NCI-H1436 (cell line): ENCODE results near the gene OTOF.

Experiments used
- DNase-seq: peaks from one replicate; lab custom pipeline; 2025; lab: John Stamatoyannopoulos, UW

OTOF gene

DNA sequence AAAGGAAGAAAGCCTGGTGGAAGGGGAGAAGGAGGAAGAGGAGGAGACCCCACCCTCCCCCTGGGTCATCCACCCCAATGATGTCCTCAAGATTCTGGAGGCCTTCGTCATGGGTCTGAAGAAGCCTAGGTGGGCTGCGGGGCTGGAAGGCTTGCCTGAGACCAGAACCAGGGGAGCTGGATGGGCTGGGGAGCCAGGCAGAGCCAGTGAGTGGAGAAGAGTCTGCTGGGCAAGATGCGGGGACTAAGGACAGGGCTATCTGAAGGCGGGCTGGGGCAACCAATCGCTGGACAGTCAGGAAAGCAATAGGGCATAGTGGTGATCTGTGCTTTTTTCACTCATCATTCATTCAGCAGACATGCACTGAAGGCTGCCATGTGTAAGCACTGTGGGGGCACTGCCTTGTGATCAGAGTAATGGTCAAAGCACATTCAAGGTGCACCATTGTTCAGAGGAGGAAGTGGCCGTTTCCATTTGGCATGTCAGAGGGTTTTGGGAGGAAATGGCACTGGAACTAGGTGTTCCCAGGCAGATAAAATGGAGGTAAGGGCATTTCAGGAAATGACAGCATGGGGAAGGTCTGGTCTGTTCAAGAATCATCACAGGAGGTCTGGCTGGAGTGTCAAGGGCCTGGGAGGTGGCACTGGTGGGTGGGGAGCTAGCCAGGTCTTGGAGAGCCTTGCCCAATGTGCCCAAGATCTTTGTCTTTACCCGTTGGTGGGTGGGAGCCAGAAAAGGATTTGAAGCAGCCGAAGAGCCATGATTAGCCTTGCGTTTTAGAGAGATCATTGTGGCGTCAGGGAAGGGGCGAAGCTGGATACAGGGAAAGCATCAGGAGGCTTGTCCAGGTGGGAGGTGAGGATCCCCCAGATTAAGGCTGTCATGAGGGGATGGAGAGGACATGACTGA is 24.2 kb downstream of the OTOF start:
- DNase-seq: no peak

DNA sequence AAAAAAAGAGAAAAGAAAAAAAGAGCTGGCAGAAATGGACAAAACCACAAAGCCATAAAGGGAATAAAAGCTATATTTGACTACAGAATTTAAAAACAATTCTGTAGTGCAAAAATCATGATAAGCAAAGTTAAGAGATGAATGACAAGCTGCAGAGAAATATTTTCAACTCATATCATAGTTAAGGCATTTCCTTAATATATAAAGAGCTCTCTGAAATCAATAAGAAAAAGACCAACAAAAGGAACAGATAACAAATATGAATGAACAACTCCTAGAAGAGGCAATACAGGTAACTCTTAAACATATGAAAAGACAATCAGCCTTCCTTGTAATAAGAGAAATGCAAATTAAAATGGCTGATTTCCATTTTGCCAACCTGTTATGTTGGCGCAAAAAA is 26.2 kb downstream of the OTOF start:
- no peak for DNase-seq

DNA sequence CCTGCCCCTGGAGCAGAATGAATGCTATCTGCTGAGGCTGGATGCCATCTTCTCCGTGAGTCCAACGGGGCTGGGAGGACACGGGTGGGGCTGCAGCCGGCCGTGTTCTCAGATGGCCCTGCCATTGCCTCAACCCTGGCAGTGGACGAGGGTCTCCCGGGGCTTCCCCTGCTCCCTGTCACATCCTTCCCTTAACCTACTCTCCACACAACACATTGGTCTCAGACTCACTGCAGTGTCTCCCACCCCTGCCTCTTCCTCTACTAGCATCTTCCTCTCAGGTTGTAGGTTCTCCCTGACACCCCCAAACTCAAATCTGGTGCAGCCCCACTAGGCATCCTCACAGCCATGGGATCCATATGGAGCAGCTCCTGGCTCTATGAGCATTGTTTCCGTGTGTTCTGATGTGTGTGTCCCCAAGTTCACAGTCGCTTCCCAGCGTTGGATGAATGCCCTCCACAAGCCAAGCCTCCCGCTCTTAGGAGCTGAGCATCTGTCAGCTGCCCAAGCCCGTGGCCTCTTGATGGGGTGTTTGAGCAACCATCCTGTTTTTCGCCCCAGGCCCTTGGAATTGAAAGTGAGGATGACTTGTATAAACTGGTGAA is 27.8 kb downstream of the OTOF start:
- DNase-seq: no peak

DNA sequence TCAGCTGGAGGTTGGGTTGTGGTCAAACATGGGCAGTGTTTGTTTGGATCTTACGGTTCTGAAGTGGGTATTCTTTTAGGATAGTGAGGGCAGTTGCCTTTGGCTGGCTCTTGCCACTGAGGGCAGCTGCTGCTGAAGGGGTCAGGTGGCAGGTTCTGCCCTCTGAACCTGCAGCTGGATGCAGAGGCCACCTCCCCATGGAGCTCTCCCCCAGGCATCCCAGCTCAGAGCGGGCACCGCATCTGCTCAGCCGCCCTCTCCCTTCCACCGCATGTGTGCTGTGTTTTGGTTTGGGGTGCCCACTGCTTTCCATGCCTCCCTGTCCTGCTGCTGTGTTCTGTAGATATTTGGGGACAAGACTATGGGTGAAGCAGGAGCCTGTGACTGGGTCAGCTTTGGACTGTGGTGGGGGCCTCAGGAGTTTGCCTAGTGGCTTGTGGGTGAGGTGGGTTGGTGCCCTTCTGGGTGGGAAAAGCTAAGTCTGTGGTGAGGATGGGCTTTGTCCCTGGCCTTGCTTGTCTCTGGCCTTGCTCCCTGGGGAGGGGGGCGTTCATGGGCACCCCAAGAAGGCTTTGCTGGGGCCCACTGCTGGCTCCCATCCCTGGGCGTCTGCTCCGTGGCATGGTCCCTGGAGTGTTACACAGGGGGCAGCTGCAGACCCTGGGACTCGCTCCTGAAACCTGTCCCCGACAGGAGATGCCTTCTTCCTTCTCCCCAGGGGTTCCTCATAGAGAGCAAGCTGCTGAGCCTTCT is 28.5 kb downstream of the OTOF start:
- DNase-seq: no peak

DNA sequence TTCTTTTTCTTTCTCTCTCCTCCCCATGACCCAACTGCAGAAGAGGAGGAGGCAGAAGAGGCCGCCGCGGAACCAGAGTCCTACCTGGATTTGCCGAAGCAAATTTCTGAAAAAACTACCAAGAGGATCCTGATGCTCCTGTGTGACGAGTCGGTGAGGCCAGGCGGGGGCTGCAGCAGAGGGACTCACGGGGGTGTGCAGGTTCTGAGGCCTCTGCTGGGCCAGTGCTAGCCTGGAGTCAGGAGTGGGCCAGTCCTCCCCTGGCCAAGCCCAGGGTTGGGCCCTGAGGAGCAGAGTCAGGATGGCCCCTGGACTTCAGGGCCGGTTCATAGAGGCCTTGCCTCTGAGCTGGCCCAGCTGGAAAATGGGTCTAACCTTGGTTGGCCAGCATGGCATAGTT is 29.3 kb downstream of the OTOF start:
- DNase-seq: no peak

DNA sequence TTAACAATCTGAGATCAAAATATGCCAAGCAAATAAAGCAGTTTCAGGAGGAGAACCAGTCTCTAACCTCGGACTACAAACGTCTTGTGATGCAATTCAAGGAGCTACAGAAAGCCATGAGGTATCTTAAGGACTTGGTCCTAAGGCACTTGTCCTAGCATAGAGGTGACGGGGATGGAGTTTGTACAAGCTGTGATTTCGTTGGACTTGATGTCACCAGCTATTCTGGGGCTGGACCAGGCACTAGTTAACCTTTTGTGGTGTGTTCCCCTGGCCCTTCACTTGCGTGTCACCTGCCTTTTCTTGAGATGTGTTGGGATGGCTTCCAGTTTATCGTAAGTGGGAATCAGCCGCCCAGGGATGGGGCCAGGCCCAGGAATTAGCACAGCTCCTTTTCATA is 33.7 kb downstream of the OTOF start:
- no peak for DNase-seq

DNA sequence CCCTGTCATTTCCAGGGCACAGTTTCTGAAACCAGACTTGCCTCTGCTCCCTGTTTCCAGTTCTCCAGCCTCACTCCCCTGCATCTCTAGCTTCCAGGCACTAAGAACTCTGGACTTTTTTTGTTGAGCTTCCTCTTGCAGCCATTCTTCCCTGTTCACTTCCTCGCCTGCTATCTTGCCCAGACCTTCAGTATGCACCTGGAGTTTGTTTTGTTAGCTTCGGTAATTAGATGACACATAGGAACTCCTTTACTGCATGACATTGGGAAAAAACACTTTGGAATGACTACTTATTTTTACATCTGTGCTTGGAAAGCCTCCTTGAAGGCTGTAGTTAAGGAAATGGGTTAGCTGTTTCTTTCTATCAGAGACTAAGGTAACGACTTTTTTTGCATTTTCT is 35.2 kb downstream of the OTOF start:
- DNase-seq: no peak

DNA sequence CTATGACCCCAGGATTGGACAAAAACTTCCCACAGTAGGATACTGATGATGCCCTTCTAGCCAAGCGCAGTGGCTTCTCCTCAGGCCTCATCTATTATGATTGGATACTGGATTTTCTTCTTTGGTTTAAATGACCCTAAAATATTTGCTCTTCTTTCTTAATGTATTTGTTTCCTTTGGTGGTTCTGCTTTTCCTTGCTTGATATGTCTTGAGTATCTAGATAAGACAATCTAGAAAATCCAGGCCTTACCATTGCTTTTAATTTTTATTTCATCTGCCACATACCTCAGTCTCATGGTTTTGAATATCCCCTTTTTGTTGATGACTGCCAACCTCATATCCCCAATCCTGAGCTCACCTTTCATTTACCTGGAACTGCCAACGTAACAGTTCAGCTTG is 35.6 kb downstream of the OTOF start:
- no peak for DNase-seq

DNA sequence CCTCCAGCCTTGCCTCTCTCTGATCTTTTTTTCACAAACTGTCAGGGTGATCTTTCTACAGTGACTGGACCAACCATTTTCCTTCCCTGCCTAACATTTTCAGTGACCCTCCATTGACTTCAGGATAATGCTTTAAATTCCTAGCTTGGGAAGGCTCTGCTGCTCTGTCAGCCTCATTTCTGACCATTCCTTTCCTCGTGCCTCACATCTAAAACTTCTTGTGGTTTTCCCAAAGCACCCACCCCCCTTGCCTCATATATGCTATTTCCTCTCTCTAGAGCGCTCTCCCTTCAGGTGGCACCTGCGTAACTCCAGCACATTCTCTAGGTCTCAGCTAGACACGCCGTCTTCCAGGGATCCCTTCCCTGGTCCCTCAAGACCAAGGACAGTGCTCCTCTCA is 39.0 kb downstream of the OTOF start:
- DNase-seq: no peak

DNA sequence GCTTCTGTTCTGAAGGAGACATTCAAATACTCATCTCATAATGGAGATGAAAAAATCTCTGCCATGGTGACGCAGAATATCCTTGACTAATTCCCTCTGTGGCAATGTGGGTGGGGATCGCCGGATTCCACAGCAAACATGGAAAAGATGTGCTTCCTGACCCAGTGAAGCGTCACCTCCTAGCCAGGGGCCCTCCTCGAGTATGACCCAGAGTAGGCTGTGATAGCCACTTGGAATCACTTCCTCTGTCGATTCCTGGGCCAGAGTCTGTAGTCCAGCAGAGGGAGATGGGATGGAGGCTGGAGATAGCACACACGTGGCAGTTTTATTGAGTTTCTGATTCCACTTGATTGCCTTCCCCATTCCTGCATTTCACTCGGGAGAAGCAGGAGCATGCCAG is 39.4 kb downstream of the OTOF start:
- no peak for DNase-seq

DNA sequence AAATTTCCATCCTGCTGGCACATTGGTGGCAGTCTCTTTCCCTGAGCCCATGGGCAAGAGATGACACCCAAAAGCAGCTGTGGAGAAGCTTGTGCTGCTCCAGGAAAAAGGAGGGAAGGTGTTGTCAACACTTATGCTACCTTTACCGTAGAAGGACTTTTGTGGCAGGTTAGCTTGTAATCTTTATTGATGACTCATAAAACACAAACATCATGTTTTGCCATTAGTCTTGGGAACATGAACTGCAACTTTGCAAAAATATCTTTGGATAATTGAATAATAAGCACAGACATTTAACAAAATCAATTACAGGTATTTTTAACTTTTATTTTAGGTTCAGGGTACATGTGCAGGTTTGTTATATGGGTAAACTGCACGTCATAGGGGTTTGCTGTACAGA is 42.8 kb downstream of the OTOF start:
- DNase-seq: no peak

DNA sequence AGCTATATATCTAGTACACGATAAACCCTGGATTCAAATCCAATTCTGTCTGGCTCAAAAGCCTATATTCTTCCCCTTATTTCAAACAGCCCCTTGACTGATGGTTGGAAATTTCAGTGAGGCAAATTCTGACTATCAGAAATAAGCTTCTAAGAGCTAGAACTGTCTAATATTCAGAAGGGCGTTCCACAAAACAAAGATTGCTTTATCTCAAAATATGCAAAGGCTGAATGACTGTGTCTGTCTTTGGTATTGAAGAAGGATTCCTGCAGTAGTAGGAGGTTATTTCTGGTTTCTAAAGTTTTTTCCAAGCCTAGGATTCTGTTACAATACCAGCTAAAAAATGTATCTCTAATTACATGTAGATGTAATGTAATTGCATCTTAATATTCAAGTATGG is 45.1 kb downstream of the OTOF start:
- DNase-seq: no peak

DNA sequence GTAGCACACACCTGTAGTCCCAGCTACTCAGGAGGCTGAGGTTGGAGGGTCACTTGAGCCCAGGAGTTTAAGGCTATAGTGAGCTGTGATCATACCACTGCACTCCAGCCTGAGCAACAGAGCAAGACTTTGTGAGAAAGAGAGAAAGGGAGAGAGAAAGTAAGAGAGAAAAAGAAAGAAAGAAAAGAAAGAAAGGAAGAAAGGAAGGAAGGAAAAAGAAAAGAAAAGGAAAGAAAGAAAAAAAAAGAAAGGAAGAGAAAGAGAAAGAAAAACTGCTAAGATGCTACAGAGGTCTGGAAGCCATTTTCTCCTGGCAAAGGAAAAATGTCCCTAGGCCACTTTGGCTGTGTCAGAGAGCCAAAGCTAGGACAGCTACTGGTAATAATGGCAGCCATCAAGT is 45.6 kb downstream of the OTOF start:
- no peak for DNase-seq

DNA sequence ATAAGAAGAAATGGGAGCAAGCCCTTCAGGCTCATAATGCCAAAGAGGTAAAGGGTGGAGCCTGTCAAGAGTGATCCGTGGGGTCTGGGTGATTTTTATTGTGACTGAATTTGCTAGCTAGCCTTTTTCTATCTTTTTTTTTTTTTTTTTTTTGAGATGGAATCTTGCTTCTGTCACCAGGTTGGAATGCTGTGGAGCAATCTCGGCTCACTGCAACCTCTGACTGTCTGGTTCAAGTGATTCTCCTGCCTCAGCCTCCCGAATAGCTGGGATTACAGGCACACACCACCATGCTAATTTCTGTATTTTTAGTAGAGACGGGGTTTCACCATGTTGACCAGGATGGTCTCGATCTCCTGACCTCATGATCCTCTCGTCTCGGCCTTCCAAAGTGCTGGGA is 47.1 kb downstream of the OTOF start:
- no peak for DNase-seq

DNA sequence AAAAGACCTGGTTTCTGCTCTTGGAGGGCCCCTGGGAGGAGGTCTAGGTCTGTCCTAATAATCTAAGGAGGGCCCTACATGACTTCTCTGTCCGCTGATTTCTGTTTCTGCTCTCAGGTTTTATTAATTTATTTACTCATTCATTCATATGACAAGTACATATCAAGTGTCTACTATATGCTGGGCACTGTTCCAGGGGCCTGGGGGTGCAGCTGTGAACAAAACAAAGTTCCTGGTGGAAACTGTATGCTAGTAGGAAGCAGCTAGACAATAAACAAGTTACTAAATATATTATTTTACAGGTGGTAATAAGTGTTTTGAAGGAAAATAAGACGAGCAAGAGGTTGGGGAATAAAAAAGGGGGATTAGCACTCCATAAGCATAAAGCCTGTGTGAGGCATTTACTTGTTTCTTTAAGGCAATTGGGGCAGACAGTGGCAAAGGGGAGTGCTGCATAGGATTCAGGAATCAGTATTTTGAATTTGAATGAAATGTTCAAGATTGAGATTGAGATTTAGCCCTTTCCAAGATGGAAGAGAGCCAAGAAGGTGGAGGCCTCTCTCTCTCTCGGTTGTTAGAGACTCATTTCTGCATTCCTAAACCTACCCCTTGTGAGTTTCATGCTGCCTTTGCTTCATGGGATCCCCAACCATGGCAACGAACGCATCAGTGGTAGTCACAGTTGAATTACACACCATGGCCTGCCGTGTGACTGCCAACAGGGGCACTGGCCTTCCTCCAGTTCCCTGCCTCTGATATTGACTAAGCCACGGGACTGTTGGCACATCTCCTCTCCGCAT is 47.9 kb downstream of the OTOF start:
- peak; percentile 1 for DNase-seq

DNA sequence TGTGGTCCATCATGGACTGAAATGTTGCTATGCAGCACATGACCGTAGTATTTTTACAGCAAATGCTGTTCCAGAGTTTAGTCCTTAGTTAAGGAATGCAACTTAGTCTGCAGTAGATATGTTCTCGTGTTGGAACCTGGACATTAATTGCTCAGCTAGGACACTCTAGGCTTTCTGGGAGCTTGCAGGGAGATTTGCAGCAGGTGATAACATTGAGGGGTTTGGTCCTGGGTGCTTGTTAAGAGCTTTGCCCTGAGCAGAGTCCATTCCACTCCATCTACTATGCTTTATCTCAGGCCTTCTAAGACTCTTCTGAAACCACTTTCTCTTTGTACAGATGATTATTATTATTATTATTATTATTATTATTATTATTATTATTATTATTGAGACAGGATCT is 49.1 kb downstream of the OTOF start:
- no peak for DNase-seq

DNA sequence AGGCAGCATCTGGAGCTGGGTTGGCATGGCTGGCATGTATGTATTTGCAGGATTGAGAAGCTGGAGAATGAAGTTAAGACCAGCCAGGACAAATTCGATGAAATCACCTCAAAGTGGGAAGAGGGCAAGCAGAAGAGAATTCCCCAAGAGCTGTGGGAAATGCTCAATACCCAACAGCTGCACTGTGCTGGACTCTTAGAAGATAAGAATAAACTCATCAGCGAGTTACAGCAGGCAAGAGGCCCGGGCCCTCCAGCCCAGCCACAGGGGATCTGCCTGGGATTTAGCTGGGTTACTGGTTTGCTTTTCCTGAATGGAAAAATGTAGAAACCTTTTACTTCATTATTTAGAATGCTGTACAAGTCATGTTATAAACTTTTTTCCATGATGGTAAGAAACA is 53.7 kb downstream of the OTOF start:
- DNase-seq: no peak

DNA sequence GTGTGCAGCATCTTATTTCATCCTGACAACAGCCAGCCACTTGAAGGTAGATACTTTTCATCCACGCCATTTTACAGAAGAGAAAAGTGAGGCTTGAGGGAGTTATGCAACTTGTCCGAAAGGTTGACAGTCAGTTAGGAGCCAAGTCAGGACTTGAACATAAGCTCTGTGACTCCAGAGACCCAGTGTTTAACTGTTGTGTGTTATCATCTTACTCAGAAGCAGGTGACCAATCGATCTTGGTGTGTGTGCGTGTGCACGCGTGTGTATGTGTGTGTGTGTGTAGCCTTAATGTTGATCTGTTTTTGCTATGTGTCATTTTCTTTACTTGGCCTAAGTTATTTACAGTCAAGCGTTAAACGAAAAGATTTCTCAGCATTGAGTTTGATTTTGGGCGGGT is 54.2 kb downstream of the OTOF start:
- no peak for DNase-seq

DNA sequence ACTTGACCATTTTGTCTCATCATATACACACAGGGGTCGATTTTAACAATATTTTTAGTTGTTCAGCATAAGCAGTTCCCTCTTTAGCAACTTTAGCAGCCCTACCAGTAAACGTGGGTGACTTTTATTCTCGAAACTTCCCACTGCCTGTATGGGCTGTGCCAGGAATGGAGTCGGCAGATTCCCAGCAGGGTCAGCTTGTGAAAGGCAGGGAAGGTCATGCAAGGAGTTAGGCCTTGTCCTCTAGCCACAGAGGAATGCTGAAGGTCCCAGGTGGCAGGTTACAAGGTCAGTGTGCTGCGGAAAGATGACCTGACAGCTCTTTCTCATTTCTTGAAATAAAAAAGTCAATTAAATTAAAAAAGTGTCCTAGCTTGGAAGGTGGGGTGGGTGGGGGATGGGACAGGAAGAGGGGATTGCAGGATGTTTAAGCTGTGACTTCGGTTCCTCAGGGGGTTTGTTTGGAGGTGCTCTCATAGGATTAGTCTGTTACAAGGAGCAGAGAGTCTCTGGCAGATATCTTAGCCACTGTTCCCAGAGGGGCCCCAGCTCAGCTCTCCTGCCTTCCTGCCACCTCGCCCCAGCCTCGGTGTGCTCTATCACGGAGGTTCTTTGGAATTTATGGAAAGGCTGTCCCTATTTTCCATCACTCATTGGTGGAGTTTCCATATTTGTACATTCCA is 54.8 kb downstream of the OTOF start:
- no peak for DNase-seq

DNA sequence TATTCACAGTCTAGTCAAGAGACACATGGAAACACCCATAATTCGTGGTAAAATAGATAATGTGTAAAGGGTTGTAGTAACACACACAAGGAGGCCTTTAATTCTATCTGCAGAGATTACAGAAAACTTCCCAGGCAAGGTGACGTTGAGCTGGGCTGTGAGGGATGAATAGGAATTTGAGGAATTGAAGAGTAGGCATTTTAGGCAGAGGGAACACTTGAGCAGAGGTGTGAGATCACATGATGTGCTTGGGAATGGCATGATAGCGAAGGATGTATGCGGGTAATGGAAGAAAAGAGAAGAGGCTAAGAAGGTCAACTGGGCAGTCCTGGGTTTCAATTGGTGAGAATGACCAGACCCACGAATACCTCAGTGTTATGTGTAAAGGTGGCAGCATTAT is 56.0 kb downstream of the OTOF start:
- DNase-seq: no peak

DNA sequence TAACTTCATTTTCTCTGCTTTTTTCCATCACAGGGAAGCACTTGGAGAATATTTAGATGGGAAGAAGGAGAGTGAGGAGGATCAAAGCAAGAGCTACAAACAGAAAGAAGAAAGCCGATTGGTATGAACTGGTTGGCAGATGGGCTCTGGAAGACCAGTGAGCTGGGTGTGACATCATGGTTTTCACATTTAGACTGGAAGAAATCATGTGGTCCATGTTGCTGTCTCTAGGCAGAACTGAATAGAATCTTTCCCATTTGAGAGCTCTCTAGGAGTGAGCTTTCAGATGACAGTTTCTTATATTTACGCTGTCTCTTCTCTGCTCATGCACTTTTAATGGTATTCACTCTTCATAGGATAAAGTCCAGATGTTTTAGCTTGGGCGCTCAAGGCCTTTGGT is 63.6 kb downstream of the OTOF start:
- DNase-seq: no peak
